ENCODE measurements around the gene OR10J1. TPM values are rescaled to one million over a fixed set of nuclear protein-coding genes. Genes with fewer than 3 reads are reported as not detected.

Gene OR10J1, protein sequence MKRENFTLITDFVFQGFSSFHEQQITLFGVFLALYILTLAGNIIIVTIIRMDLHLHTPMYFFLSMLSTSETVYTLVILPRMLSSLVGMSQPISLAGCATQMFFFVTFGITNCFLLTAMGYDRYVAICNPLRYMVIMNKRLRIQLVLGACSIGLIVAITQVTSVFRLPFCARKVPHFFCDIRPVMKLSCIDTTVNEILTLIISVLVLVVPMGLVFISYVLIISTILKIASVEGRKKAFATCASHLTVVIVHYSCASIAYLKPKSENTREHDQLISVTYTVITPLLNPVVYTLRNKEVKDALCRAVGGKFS
- total RNA-seq (ENCODE audit: low replicate concordance) = not detected in 2 replicates

GRCh38 chr1:159439422-159439821 lies at the start of gene OR10J1:
Gene OR10J1, plus strand, starts transcription at chr1:159439722. Its CDS starts 70 bp downstream, at chr1:159439792.
- TF ChIP-seq, protein P1, sequence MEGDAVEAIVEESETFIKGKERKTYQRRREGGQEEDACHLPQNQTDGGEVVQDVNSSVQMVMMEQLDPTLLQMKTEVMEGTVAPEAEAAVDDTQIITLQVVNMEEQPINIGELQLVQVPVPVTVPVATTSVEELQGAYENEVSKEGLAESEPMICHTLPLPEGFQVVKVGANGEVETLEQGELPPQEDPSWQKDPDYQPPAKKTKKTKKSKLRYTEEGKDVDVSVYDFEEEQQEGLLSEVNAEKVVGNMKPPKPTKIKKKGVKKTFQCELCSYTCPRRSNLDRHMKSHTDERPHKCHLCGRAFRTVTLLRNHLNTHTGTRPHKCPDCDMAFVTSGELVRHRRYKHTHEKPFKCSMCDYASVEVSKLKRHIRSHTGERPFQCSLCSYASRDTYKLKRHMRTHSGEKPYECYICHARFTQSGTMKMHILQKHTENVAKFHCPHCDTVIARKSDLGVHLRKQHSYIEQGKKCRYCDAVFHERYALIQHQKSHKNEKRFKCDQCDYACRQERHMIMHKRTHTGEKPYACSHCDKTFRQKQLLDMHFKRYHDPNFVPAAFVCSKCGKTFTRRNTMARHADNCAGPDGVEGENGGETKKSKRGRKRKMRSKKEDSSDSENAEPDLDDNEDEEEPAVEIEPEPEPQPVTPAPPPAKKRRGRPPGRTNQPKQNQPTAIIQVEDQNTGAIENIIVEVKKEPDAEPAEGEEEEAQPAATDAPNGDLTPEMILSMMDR (IDR thresholded peaks at IDR 0.05; ENCODE audit: insufficient read depth, low read length) = no peak
- DNase-seq (ENCODE audit: low read depth) = no peak
- H3K4me3 ChIP-seq (ENCODE audit: low read depth, low read length) = no peak within 1 kb of the TSS

DNA sequence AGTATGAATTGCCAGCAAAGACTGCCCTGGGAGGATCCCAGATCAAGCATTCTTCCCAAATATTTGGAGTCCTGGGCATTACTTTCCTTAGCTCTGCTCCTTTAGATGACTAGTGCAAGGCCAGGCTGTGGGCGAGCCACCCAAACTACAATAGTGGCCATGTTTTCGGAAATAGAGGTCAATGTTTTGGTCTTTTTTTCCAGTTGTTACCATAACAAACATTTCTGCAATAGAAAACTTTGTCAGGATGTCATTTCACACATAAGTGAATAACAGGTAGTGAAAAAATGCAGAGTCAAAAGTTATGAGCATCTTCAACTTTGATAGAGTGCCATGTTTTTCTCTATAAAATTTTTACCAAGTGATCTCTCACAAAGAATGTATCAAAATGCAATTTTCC lies 32.7 kb upstream of the OR10J1 start:
- H3K4me3 ChIP-seq (ENCODE audit: low read depth, low read length) = no peak overlapping the region
- no peak for DNase-seq (ENCODE audit: low read depth)
- TF ChIP-seq, protein P1 (IDR thresholded peaks at IDR 0.05; ENCODE audit: insufficient read depth, low read length) = no peak

DNA sequence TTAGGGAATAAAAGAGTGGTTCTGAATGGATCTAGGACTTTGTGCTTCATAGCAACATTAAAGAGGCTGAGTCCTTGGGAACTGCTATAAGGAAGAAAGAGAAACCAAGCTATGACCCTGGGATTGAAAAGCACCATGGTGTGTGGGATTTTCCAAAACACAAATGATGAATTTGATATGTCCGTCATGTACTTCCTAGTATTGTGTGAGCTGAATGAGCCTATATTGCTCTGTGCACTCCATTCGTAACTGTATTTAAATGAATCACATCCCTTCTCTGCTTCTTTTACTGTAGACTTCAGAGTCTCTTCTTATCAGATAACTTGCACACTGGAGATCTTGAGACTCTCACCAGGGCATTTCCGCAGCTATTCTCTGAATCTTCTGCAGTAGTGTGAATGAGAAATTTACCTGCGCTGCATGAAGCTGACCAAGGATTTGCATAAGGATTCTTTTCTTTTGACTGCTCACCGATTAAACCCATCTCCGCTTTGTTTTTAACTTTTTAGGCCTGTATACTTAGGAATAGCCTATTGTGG lies 30.6 kb upstream of the OR10J1 start:
- TF ChIP-seq, protein P1 (IDR thresholded peaks at IDR 0.05; ENCODE audit: insufficient read depth, low read length) = no peak
- no peak overlapping the region for H3K4me3 ChIP-seq (ENCODE audit: low read depth, low read length)
- no peak for DNase-seq (ENCODE audit: low read depth)

GRCh38 chr1:159421821-159422220 lies 17.7 kb upstream of the OR10J1 start:
- TF ChIP-seq, protein P1 (IDR thresholded peaks at IDR 0.05; ENCODE audit: insufficient read depth, low read length) = no peak
- no peak for DNase-seq (ENCODE audit: low read depth)
- no peak overlapping the region for H3K4me3 ChIP-seq (ENCODE audit: low read depth, low read length)

DNA sequence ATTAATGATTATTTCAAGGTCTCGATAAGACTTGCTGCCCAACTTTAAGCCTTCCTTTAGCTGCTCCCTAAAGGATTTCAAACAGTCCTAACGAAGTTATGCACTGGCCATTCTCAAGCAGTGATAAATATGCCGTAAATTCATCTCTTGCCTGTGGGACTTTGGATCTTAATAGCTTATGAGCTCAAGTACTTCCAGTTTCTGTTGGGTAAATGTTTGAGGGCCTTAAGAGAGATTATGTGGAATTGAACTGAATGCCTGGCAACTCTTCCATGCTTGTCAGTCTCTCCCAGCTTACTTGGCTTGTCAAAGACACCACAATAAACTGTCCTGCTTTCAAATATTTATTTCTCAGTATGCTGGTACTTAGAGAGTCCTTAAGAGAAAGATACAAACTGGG lies 11.0 kb upstream of the OR10J1 start:
- DNase-seq (ENCODE audit: low read depth) = no peak
- no peak overlapping the region for H3K4me3 ChIP-seq (ENCODE audit: low read depth, low read length)
- TF ChIP-seq, protein P1 (IDR thresholded peaks at IDR 0.05; ENCODE audit: insufficient read depth, low read length) = no peak

GRCh38 chr1:159429074-159429861 lies 10.3 kb upstream of the OR10J1 start:
- TF ChIP-seq, protein P1 (IDR thresholded peaks at IDR 0.05; ENCODE audit: insufficient read depth, low read length) = no peak
- no peak overlapping the region for H3K4me3 ChIP-seq (ENCODE audit: low read depth, low read length)
- DNase-seq (ENCODE audit: low read depth) = no peak

All from fibroblast of the aortic adventitia (primary cell).